A549 (cell line): ENCODE measurements around the gene CELSR1. TPM values are rescaled to one million over a fixed set of nuclear protein-coding genes. Genes with fewer than 3 reads are reported as not detected.

ENCODE experiments used
- ATAC-seq, 2 experiments: fragments of 200-7000 bp in 1 of 2; fragments of >200 bp in 1 of 2; cut with Nextera tagmentation in 1 of 2; cut with Tn5 transposase in 1 of 2; 3 replicates each; pipeline versions ENCODE4 v1.8.0 to v1.9.1; 2018 to 2020; ENCODE audit warnings: mild to moderate bottlenecking in 1 of 2, moderate library complexity in 1 of 2
- CTCF ChIA-PET: fragments of 300-600 bp; sonication (Branson Sonifier 250); formaldehyde crosslinking; extraction: SDS; loops from one replicate; lab custom pipeline; 2021; ENCODE audit warnings: antibody characterized with exemption, inconsistent platforms; lab: Yijun Ruan, JAX
- POLR2A ChIA-PET: fragments of 350-600 bp; formaldehyde crosslinking; extraction: SDS; loops from one replicate; lab custom pipeline; 2021; ENCODE audit warnings: antibody characterized with exemption, inconsistent platforms; lab: Yijun Ruan, JAX
- DNase-seq, 2 experiments: peaks; one replicate each; pipeline versions ENCODE4 v3.0.0 to v3.0.0-alpha.2; 2011 to 2016; ENCODE audit warnings: low read depth in 1 of 2, low spot score in 1 of 2
- FAIRE-seq: peaks from 2 replicates; lab custom pipeline; 2011; peaks lifted over from hg19 to GRCh38; lab: Jason Lieb, UNC
- H3K27ac ChIP-seq, 2 experiments: fragments of >200 bp; sonication (Bioruptor Twin); formaldehyde crosslinking; 3 replicates each; pipeline ENCODE4 v1.5.1; 2016 to 2017
- H3K4me1 ChIP-seq: fragments of >200 bp; sonication (Bioruptor Twin); formaldehyde crosslinking; 3 replicates; pipeline ENCODE4 v1.6.1; 2016
- H3K4me2 ChIP-seq: fragments of >200 bp; sonication (Bioruptor Twin); formaldehyde crosslinking; 3 replicates; pipeline ENCODE4 v1.6.1; 2016
- H3K4me3 ChIP-seq: fragments of >200 bp; sonication (Bioruptor Twin); formaldehyde crosslinking; 3 replicates; pipeline ENCODE4 v1.5.1; 2016
- H3K9me3 ChIP-seq: fragments of >200 bp; sonication (Bioruptor Twin); formaldehyde crosslinking; 3 replicates; pipeline ENCODE4 v1.6.1; 2016
- ATOH8 ChIP-seq: fragments of 250-450 bp; sonication (Bioruptor Pico); IDR thresholded peaks from 2 replicates; pipeline ENCODE4 v1.5.0; 2020; ENCODE audit warnings: low read depth, mild to moderate bottlenecking, moderate library complexity
- BCL3 ChIP-seq: fragments of >200 bp; sonication (Bioruptor Twin); formaldehyde crosslinking; IDR thresholded peaks from 3 replicates; pipeline ENCODE4 v1.6.1; 2016
- BHLHE40 ChIP-seq: IDR thresholded peaks from 2 replicates; pipeline ENCODE4 v1.6.1; 2012; ENCODE audit warnings: low read depth, low read length, inconsistent platforms
- CBX8 ChIP-seq: fragments of 200-600 bp; sonication (generic); IDR thresholded peaks from 2 replicates; pipeline ENCODE4 v1.6.1; 2016
- FOSB ChIP-seq: fragments of 250-450 bp; sonication (Bioruptor Pico); IDR thresholded peaks from 2 replicates; pipeline ENCODE4 v1.5.0; 2020; ENCODE audit warnings: mild to moderate bottlenecking, moderate library complexity
- FOXS1 ChIP-seq: fragments of 250-450 bp; sonication (Bioruptor Pico); IDR thresholded peaks from 2 replicates; pipeline ENCODE4 v1.5.0; 2020; ENCODE audit warnings: mild to moderate bottlenecking, moderate library complexity
- HDAC2 ChIP-seq: fragments of 200-600 bp; sonication (generic); IDR thresholded peaks from 2 replicates; pipeline ENCODE4 v1.6.1; 2016
- HEYL ChIP-seq: fragments of 250-450 bp; sonication (Bioruptor Pico); IDR thresholded peaks from 2 replicates; pipeline ENCODE4 v1.8.0; 2021; ENCODE audit warnings: mild to moderate bottlenecking, moderate library complexity
- HMGXB4 ChIP-seq: fragments of 250-450 bp; sonication (Bioruptor Pico); IDR thresholded peaks from 2 replicates; pipeline ENCODE4 v1.5.0; 2021; ENCODE audit warnings: mild to moderate bottlenecking, moderate library complexity, borderline replicate concordance
- HOXB5 ChIP-seq: fragments of 250-450 bp; sonication (Bioruptor Pico); IDR thresholded peaks from 2 replicates; pipeline ENCODE4 v1.5.0; 2020; ENCODE audit warnings: mild to moderate bottlenecking, moderate library complexity
- JUN ChIP-seq, 2 experiments: fragments of >200 bp; sonication (Bioruptor Twin); formaldehyde crosslinking; IDR thresholded peaks; 2 replicates in 1 of 2; 3 replicates in 1 of 2; pipeline ENCODE4 v1.6.1; 2016 to 2017
- MAFK ChIP-seq: fragments of 450-650 bp; IDR thresholded peaks from 2 replicates; pipeline ENCODE4 v1.6.1; 2014; ENCODE audit not compliant: partially characterized antibody
- MAX ChIP-seq: IDR thresholded peaks from 2 replicates; pipeline ENCODE4 v1.6.1; 2012
- MAZ ChIP-seq: fragments of 150-350 bp; IDR thresholded peaks from 2 replicates; pipeline ENCODE4 v1.6.1; 2014; ENCODE audit warnings: antibody characterized with exemption, low read depth, low read length, borderline replicate concordance
- NPAS2 ChIP-seq: fragments of 250-450 bp; sonication (Bioruptor Pico); IDR thresholded peaks from 2 replicates; pipeline ENCODE4 v1.8.0; 2022; ENCODE audit warnings: mild to moderate bottlenecking, moderate library complexity, borderline replicate concordance
- NR3C1 ChIP-seq: fragments of >200 bp; sonication (Bioruptor Twin); formaldehyde crosslinking; IDR thresholded peaks from 3 replicates; pipeline ENCODE4 v1.6.1; 2017
- POLR2AphosphoS2 ChIP-seq: conservative IDR thresholded peaks from 2 replicates; pipeline ENCODE4 v1.6.1; 2012; ENCODE audit warnings: low read length, improper control_type of control experiment, inconsistent platforms
- RAD21 ChIP-seq, 2 experiments: fragments of >200 bp in 1 of 2; sonication (Bioruptor Twin) in 1 of 2; formaldehyde crosslinking in 1 of 2; IDR thresholded peaks in 1 of 2; conservative IDR thresholded peaks in 1 of 2; 2 replicates in 1 of 2; 3 replicates in 1 of 2; pipeline ENCODE4 v1.6.1; 2012 to 2018; ENCODE audit warnings: inconsistent platforms in 1 of 2
- RCOR1 ChIP-seq: fragments of 150-350 bp; IDR thresholded peaks from 2 replicates; pipeline ENCODE4 v1.6.1; 2014; ENCODE audit warnings: antibody characterized with exemption, low read length, low read depth
- REST ChIP-seq: fragments of 200-600 bp; sonication (generic); IDR thresholded peaks from 2 replicates; pipeline ENCODE4 v1.6.1; 2016; ENCODE audit warnings: antibody characterized with exemption, mild to moderate bottlenecking, moderate library complexity
- SREBF2 ChIP-seq: fragments of 450-650 bp; IDR thresholded peaks from 2 replicates; pipeline ENCODE4 v1.6.1; 2014; ENCODE audit warnings: mild to moderate bottlenecking, moderate library complexity
- TP53 ChIP-seq: fragments of 250-450 bp; sonication (Bioruptor Pico); IDR thresholded peaks from 2 replicates; pipeline ENCODE4 v1.5.0; 2021; ENCODE audit warnings: mild to moderate bottlenecking, moderate library complexity
- USF2 ChIP-seq: fragments of 450-650 bp; IDR thresholded peaks from 2 replicates; pipeline ENCODE4 v1.6.1; 2014; ENCODE audit warnings: antibody characterized with exemption
- ZC3H11A ChIP-seq: fragments of 450-650 bp; IDR thresholded peaks from 2 replicates; pipeline ENCODE4 v1.6.1; 2014; ENCODE audit warnings: antibody characterized with exemption, mild to moderate bottlenecking
- ZSCAN20 ChIP-seq: fragments of 250-450 bp; sonication (Bioruptor Pico); IDR thresholded peaks from 2 replicates; pipeline ENCODE4 v1.8.0; 2022; ENCODE audit warnings: mild to moderate bottlenecking, moderate library complexity
- WGBS: methylation state at CpG from one replicate; pipeline ENCODE4 v1.1.6; 2017; ENCODE audit errors: missing lambda C conversion rate; 5-methylcytosine and 5-hydroxymethylcytosine counted together
- polyA plus RNA-seq, 4 experiments: library from polyadenylated mRNA; depleted of rRNA in 3 of 4; stranded (reverse); fragments of >200 nt; fragmentation: RNase III in 1 of 4; extraction: RNeasy Plus Mini Kit Qiagen cat#74134 plus additional on column Dnase treatment in 1 of 4; gene quantifications; 2 replicates in 3 of 4; 3 replicates in 1 of 4; pipeline ENCODE4 v1.2.3, GENCODE V29; 2011 to 2017

CELSR1 gene
- polyA plus RNA-seq, 2 of the 4 experiments (the other 2 are of a cell fraction): 15.3 to 31.8 TPM

GRCh38 chr22:46358766-46359165, 178.7 kb downstream of the CELSR1 start:
- no peak overlapping the region for H3K4me3 ChIP-seq
- no peak for TF ChIP-seq ZSCAN20 (CRISPR knock-in tag)
- no peak for TF ChIP-seq BHLHE40
- TF ChIP-seq HOXB5 (CRISPR knock-in tag): no peak
- TF ChIP-seq RAD21 (conservative IDR thresholded peaks at IDR 0.05 in 1 of 2, IDR thresholded peaks at IDR 0.05 in 1 of 2): no peak
- TF ChIP-seq RCOR1: no peak
- no peak for TF ChIP-seq HDAC2
- no peak for TF ChIP-seq HEYL
- no peak for TF ChIP-seq BCL3
- no peak for TF ChIP-seq REST
- TF ChIP-seq, all 56 proteins: peak for 0
- CTCF ChIA-PET: interaction anchor here (0.9 to 11.9 kb wide), 5 partner anchors 9 to 180 kb away, joined by 3 to 184 read pairs (median 4); partner anchors contain the start of gene CELSR1
- POLR2A ChIA-PET: no interaction called here
- no peak overlapping the region for H3K27ac ChIP-seq
- no peak for FAIRE-seq
- H3K9me3 ChIP-seq: no peaks in the 10 kb centered on the region
- H3K4me1 ChIP-seq: peaks cover 3% of the 10 kb centered on the region; the same call in 1 of the 3 replicates
- 100% methylated on average over 6 of the region's 6 CpGs for WGBS
- no peak for ATAC-seq
- DNase-seq: no peak
- H3K4me2 ChIP-seq: no peak overlapping the region

- Histone ChIP-seq H3K27ac (no peak overlapping the region; a peak in 1 of 6 replicates), H3K4me2 (no peak overlapping the region), H3K4me3 (no peak overlapping the region), H3K9me3 (no peaks in the 10 kb centered on the region)
- 87% methylated on average over 4 of the region's 19 CpGs for WGBS
- no peak for TF ChIP-seq BHLHE40
- no peak for TF ChIP-seq MAZ
- no peak for TF ChIP-seq JUN (IDR thresholded peaks at IDR 0.05)
- no peak for TF ChIP-seq NR3C1
- no peak for TF ChIP-seq MAX
- TF ChIP-seq USF2: no peak
- no peak for TF ChIP-seq TP53
- no peak for TF ChIP-seq FOSB (CRISPR knock-in tag)
- no peak for TF ChIP-seq BCL3
- no peak for TF ChIP-seq FOXS1
- no peak for TF ChIP-seq POLR2AphosphoS2
- TF ChIP-seq HEYL: no peak
- TF ChIP-seq HMGXB4 (CRISPR knock-in tag): no peak
- no peak for TF ChIP-seq MAFK
- no peak for TF ChIP-seq ATOH8 (CRISPR knock-in tag)
- no peak for TF ChIP-seq SREBF2
- no peak for TF ChIP-seq NPAS2
- TF ChIP-seq CBX8: no peak
- TF ChIP-seq ZC3H11A: no peak
- TF ChIP-seq, all 56 proteins: peak for 0
- POLR2A ChIA-PET: no interaction called here
- CTCF ChIA-PET: interaction anchor here (1.0 to 11.9 kb wide), 4 partner anchors 8 to 181 kb away, joined by 3 to 184 read pairs (median 27); partner anchors contain the start of gene CELSR1
- H3K4me1 ChIP-seq: peaks cover 11% of the 10 kb centered on the region
- FAIRE-seq: no peak
- no peak for ATAC-seq
- no peak for DNase-seq
Measured at GRCh38 chr22:46357711-46358520, 179.5 kb downstream of the CELSR1 start.
